Pancreas (tissue), 10 donors: ENCODE measurements around the gene FFAR3. TPM values are rescaled to one million over a fixed set of nuclear protein-coding genes. Genes with fewer than 3 reads are reported as not detected.
A peak's percentile ranks its signal among the peaks of the same experiment; 100 is the strongest.

Experiments
- ATAC-seq, 4 donors: fragments of 200-7000 bp; cut with Tn5 transposase; one replicate each; pipeline versions ENCODE4 v1.8.0 to v1.9.1; 2020; ENCODE audit warnings: mild to moderate bottlenecking in 4 of 4, moderate library complexity in 4 of 4
- DNase-seq, 6 donors: peaks; one replicate each; pipeline ENCODE4 v3.0.0-alpha.2; 2020
- FAIRE-seq: peaks from 2 replicates; lab custom pipeline; 2012; peaks lifted over from hg19 to GRCh38; lab: Jason Lieb, UNC
- H3K27ac ChIP-seq, 4 donors: fragments of 200-600 bp; sonication (generic); 1 replicate in 3 of 4; 2 replicates in 1 of 4; pipeline versions ENCODE4 v1.5.0 to v1.8.0; 2020
- H3K27me3 ChIP-seq, 4 donors: fragments of 200-600 bp; one replicate each; pipeline ENCODE4 v1.8.0; 2021
- H3K36me3 ChIP-seq, 3 donors: fragments of 200-600 bp; sonication (generic) in 1 of 3; one replicate each; pipeline versions ENCODE4 v1.5.0 to v1.8.0; 2020 to 2021
- H3K4me1 ChIP-seq, 3 donors: fragments of 200-600 bp; one replicate each; pipeline ENCODE4 v1.8.0; 2021
- H3K4me3 ChIP-seq, 4 donors: fragments of 200-600 bp; sonication (generic) in 2 of 4; one replicate each; pipeline versions ENCODE4 v1.5.0 to v1.8.0; 2020 to 2021
- H3K9me3 ChIP-seq, 4 donors: fragments of 200-600 bp; one replicate each; pipeline ENCODE4 v1.8.0; 2021
- WGBS, 2 donors: extraction: QIAGEN DNeasy Blood & Tissue Kit; methylation state at CpG; one replicate each; pipeline ENCODE4 v1.1.7; 2013; 5-methylcytosine and 5-hydroxymethylcytosine counted together
- intact Hi-C, 3 donors: fragments of 100-400 bp; cut with DNase I; formaldehyde crosslinking; loops; one replicate each; pipeline versions ENCODE4 v1.11.1 to v1.14.2; 2022
- polyA plus RNA-seq, 2 donors: library from polyadenylated mRNA; stranded (reverse); fragments of 200-250 nt; gene quantifications; one replicate each; pipeline ENCODE4 v1.2.3, GENCODE V29; 2013
- total RNA-seq, 6 donors: library from RNA; stranded (reverse); fragmentation: NEBNext Ultra II Directional in 4 of 6; extraction: Animal tissue kit (Norgen Biotek cat#: 25700) in 4 of 6; gene quantifications; one replicate each; pipeline versions ENCODE4 v1.2.1 to v1.2.4, GENCODE V29; 2021 to 2023
- TF ChIP-seq, protein P1 (sequence below), 4 donors: fragments of 200-600 bp; sonication (generic) in 3 of 4; IDR thresholded peaks; one replicate each; pipeline versions ENCODE4 v1.5.0 to v1.8.0; 2021; ENCODE audit warnings: antibody characterized with exemption in 4 of 4
- donor health status: healthy with polysubstance abuse.
- donor health status: DM: no; HTN: no; CAD: no; lungs with moderate emphysema.
- donor health status: DM: no; HTN: no; CAD: no.
- donor health status: control.
- donor health status: control.
- donor health status: Bipolar disorder and iron deficiency.
- donor health status: DM: yes; HTN: yes; CAD: no.
- donor health status: DM: no; HTN: no; CAD: no.
- donor health status: DM: no; HTN: no; CAD: no.
- donor health status: DM: yes; HTN: yes; CAD: no.

Gene FFAR3
- total and polyA plus RNA-seq, 8 donors = 0.09 to 2.7 (median 0.34) TPM; not detected in 1

GRCh38 chr19:35351411-35352176 lies 6.7 kb upstream of the FFAR3 start:
- Histone ChIP-seq H3K27ac (peak overlapping the region in 1 of 4 donors; percentile 33), H3K36me3 (no peaks in the 10 kb centered on the region), H3K4me3 (no peak overlapping the region), H3K9me3 (no peaks in the 10 kb centered on the region), H3K4me1 (no peaks in the 10 kb centered on the region), H3K27me3 (no peaks in the 10 kb centered on the region)
- 81 to 87% methylated on average over 46 to 47 of the region's 47 CpGs for WGBS, 2 donors
- TF ChIP-seq, protein P1, sequence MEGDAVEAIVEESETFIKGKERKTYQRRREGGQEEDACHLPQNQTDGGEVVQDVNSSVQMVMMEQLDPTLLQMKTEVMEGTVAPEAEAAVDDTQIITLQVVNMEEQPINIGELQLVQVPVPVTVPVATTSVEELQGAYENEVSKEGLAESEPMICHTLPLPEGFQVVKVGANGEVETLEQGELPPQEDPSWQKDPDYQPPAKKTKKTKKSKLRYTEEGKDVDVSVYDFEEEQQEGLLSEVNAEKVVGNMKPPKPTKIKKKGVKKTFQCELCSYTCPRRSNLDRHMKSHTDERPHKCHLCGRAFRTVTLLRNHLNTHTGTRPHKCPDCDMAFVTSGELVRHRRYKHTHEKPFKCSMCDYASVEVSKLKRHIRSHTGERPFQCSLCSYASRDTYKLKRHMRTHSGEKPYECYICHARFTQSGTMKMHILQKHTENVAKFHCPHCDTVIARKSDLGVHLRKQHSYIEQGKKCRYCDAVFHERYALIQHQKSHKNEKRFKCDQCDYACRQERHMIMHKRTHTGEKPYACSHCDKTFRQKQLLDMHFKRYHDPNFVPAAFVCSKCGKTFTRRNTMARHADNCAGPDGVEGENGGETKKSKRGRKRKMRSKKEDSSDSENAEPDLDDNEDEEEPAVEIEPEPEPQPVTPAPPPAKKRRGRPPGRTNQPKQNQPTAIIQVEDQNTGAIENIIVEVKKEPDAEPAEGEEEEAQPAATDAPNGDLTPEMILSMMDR (IDR thresholded peaks at IDR 0.05) = no peak
- FAIRE-seq (no peak), ATAC-seq (no peak), DNase-seq (peak in 2 of 6 donors; percentile 53 to 74)
- intact Hi-C loops = loop anchor here in 2 of 3 donors (2.0 to 5.0 kb wide), 3 partner anchors 116 to 146 kb away; no protein-coding TSS in a partner anchor

DNA sequence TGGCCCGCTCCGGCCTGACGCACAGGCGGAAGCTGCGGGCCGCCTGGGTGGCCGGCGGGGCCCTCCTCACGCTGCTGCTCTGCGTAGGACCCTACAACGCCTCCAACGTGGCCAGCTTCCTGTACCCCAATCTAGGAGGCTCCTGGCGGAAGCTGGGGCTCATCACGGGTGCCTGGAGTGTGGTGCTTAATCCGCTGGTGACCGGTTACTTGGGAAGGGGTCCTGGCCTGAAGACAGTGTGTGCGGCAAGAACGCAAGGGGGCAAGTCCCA lies 6.1 kb upstream of the FFAR3 start:
- intact Hi-C loops = loop anchor here in 2 of 3 donors (2.0 to 5.0 kb wide), 3 partner anchors 115 to 145 kb away; no protein-coding TSS in a partner anchor
- FAIRE-seq (no peak), ATAC-seq (peak in 2 of 4 donors; percentile 11 to 18), DNase-seq (peak in 3 of 6 donors; percentile 32 to 68 (median 55))
- Histone ChIP-seq H3K27me3 (no peaks in the 10 kb centered on the region), H3K4me1 (no peaks in the 10 kb centered on the region), H3K9me3 (no peaks in the 10 kb centered on the region), H3K27ac (peak overlapping the region in 1 of 4 donors; percentile 33), H3K4me3 (no peak overlapping the region), H3K36me3 (no peaks in the 10 kb centered on the region)
- TF ChIP-seq, protein P1 (IDR thresholded peaks at IDR 0.05) = no peak
- 70 to 82% methylated on average over 16 to 18 of the region's 18 CpGs for WGBS, 2 donors

GRCh38 chr19:35352448-35353304 lies 5.6 kb upstream of the FFAR3 start:
- Histone ChIP-seq H3K4me3 (no peak overlapping the region), H3K36me3 (no peaks in the 10 kb centered on the region), H3K9me3 (no peaks in the 10 kb centered on the region), H3K27ac (peak overlapping the region in 1 of 4 donors; percentile 33), H3K27me3 (no peaks in the 10 kb centered on the region), H3K4me1 (peaks cover 0 to 3% (median 0%) of the 10 kb centered on the region in 3 donors)
- FAIRE-seq (no peak), ATAC-seq (peak; percentile 74 to 91 (median 80)), DNase-seq (peak; percentile 56 to 76 (median 68))
- intact Hi-C loops = loop anchor here in 2 of 3 donors (2.0 to 5.0 kb wide), 3 partner anchors 115 to 145 kb away; no protein-coding TSS in a partner anchor
- WGBS, 2 donors = 27 to 29% methylated on average over 24 to 32 of the region's 32 CpGs
- TF ChIP-seq, protein P1 (IDR thresholded peaks at IDR 0.05) = peak; percentile 51 to 76 (median 63)

- Histone ChIP-seq H3K27ac (no peak overlapping the region), H3K27me3 (no peaks in the 10 kb centered on the region), H3K4me3 (no peak overlapping the region), H3K4me1 (peaks cover 0 to 4% (median 0%) of the 10 kb centered on the region in 3 donors), H3K9me3 (no peaks in the 10 kb centered on the region), H3K36me3 (no peaks in the 10 kb centered on the region)
- no peak for ATAC-seq
- no peak for DNase-seq
- FAIRE-seq = no peak
- intact Hi-C loops = loop anchor here in 2 of 3 donors (2.0 to 5.0 kb wide), 3 partner anchors 114 to 144 kb away; no protein-coding TSS in a partner anchor
- 61 to 69% methylated on average over 9 of the region's 9 CpGs for WGBS, 2 donors
- TF ChIP-seq, protein P1 (IDR thresholded peaks at IDR 0.05) = no peak
Observed at GRCh38 chr19:35353635-35354034, 4.6 kb upstream of the FFAR3 start.
